ENCODE results near the gene VAPA.

VAPA gene

DNA sequence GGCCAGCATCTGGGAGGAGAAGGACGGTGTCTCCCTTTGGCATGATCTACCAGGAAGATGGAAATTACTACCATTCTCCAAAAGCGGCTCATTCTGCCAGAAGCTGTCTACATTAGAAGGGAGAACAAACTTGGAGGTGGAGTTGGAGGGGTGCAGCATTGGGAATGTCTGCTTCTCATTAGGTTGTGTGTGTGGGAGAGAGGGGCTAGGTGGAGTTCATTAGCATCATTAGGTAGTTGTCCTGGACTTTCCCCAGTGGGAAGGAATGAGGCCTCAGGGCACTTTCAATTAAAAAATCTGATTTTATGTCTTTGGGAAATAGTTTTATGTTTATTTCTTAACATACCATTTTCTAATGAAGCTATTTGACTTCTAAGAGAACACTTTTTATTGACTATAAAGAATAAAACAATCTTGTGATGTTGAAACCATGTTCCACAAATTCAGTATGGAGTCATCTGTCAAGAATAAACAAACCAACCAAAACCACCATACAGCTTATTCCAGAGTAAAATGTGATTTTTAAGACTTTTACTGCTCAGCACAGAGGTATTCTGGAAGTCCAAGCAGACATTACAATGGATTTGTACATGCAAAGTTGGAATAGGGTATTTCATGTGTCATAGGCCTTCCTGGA lies 60.6 kb downstream of the VAPA start:
- DNase-seq (ENCODE audit: low read depth) = no peak

DNA sequence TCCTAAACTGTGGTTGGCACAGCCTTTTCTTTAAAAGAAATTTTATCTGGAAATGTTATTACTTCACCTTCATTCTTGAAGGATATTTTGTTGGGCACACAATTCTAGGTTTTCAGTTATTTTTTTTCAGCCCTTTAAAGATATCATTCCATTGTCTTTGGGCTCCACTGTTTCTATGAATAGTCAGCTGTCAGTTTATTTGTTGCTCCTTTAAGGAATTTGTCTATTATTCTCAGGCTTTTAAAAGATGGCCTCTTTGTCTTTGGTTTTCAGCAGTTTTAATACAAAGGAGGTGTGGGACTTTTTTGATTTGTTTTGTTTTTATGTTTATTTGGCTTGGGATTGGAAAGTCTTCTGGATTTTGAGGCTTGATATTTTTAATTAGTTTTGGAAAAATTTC lies 61.8 kb downstream of the VAPA start:
- DNase-seq (ENCODE audit: low read depth) = no peak

DNA sequence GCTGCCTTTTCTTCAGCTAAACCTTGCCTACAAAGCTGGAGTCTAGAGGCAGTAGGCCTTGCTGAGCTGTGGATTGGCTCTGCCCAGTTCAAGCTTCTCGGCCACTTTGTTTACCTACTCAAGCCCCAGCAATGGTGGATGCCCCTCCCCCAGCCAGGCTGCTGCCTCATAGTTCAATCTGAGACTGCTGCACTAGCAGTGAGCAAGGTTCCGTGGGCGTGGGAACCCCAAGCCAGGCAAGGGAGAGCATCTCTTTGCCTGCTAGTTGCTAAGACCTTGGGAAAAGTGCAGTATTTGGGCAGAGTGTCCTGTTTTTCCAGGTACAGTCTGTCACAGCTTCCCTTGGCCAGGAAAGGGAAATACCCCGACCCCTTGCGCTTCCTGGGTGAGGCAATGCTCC lies 68.9 kb downstream of the VAPA start:
- DNase-seq (ENCODE audit: low read depth) = no peak

DNA sequence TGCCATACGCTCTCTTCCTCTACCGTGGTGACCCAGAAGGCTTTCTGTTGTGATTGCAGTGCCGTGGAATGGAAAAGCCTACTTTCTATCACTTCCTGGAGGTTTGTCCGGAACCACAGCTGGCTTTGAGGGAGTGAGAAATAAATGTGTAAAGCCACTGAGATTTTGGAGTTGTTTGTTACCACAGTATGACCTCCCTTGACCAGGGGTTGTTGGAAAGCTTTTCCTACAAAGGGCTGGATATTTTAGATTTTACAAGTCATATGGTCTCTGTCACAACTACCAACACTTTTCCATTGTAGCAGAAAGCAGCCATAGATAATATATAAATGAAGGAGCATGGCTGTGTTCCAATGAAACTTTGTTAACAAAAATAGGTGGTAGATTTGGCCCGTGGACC lies 70.3 kb downstream of the VAPA start:
- DNase-seq (ENCODE audit: low read depth) = no peak

DNA sequence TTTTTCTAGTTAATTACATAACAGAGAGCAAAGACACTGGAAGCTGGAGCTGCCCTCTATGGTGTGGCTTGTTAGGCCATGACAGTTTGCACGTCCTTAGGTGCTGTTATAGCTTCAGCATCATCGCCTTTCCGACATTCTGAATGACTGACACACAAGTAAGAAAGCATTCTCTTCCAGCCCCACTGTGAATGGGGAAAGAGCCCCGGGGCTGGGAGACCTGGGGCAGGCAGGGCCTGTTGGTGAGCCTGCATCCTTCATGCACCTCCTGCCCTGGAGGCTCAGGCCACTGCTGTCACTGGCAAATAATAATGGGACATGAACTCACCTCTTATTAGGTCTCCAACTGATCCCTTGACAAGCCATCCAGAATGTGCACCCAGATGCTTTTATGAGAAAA lies 71.8 kb downstream of the VAPA start:
- DNase-seq (ENCODE audit: low read depth) = no peak

DNA sequence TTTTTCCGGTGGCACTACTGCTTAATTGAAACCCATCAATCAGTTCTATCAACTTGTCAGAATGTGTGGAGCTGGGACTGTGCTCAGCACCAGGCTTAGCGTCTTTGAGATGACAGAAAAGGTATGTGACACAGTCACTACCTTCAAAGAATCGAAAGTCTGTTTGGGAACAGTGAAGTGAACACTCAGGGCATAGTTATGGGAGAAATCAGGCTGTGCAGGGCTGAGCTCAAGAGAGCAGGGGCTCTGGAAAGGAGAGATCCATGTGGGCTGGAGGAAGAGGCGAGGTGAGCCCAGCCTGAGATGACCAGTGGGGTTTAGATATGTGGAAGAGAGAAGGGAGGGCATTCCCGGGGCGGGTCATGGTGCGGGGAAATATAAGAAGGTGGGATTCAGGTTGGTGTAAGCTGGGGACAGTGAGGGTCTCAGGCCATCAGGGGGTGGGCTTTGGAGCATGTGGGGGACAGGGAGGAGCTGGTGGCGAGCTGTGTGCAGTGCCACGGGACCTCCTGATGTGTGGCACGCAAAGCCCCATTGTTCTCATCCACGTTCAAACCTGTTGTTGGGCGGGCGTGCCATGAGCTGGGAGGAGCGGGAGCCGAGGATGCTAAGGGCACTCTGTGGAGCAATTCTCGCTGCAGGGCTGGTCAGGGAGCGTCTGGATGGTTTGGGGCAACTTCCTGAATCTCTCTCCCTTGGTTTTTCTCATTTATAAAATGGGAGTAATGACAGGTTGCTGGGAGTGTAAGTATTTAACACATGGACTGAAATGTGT lies 72.5 kb downstream of the VAPA start:
- no peak for DNase-seq (ENCODE audit: low read depth)

DNA sequence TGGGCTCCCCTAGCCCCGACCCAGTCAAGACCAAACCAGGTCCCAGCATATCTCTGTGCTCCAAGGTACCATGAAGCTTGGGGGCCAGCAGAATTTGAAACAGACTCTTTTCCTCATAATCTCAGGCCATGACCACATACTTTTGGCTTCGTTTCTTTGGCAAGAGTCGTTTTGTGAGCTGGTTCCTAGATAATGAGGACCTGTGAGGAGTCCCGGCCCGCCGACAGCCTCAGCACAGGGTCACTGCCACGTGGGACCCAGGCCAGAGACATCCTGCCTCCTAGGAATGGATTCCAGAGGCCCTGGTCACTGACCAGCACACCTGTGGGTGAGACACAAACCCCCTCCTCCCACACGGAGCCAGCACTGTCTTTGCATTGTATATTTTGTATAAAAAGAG lies 73.5 kb downstream of the VAPA start:
- no peak for DNase-seq (ENCODE audit: low read depth)

DNA sequence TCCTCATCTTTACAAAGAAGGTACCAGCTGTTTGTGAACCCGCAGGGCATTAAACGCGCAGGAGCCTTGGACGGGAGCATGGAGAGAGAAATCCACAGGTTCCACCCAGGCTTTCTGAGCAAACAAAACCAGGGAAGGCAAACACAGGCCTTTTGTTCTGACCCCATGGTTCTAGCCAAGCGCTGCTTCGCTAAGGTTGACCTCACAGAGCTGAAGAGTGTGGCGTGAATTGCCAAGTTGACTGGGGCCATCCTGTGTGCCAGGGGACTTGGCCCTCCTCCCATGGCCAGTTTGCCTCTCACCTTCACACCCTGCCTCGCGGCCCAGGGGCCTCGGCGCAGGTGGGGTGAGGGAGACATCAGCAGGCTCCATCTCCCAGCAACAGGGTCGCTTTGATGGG lies 74.1 kb downstream of the VAPA start:
- DNase-seq (ENCODE audit: low read depth) = no peak

DNA sequence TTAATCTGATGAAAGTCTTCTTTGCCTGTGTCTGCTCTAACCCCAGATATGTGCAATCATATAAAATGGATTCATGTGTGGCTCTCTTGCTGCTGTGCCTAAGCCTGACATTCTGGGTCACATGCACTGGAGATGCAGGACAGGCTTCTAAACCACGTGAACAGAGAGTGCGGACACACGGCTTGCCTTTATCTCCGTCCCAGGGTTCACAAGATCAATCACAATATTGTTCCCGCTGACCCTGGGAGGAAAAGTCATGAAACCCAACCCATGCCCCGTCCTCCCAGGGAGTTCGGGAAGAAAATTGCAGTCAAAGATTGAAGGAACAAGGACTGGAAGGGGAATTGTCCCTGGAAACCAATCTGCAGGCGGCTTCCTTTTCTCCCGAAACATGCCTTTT lies 74.8 kb downstream of the VAPA start:
- no peak for DNase-seq (ENCODE audit: low read depth)

DNA sequence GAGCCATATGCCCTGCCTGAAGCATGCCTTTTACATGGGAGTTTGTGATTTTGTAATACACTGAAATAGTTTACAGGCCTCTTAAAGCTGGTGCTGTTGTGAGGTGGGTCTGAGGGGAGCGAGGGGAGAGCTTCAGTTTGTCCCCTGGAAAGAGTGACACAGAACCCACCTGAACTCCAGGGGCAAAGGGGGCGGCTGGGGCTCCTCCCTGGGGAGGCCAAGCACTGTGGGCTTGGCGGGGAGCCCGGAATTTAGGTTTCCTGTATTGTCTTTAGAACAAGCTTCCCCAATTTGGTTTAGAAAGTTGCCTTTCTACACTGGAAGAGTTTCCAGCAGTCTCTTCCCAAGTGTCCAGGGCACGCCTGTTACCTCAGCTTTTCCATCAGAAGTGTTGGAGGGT lies 75.7 kb downstream of the VAPA start:
- DNase-seq (ENCODE audit: low read depth) = no peak

DNA sequence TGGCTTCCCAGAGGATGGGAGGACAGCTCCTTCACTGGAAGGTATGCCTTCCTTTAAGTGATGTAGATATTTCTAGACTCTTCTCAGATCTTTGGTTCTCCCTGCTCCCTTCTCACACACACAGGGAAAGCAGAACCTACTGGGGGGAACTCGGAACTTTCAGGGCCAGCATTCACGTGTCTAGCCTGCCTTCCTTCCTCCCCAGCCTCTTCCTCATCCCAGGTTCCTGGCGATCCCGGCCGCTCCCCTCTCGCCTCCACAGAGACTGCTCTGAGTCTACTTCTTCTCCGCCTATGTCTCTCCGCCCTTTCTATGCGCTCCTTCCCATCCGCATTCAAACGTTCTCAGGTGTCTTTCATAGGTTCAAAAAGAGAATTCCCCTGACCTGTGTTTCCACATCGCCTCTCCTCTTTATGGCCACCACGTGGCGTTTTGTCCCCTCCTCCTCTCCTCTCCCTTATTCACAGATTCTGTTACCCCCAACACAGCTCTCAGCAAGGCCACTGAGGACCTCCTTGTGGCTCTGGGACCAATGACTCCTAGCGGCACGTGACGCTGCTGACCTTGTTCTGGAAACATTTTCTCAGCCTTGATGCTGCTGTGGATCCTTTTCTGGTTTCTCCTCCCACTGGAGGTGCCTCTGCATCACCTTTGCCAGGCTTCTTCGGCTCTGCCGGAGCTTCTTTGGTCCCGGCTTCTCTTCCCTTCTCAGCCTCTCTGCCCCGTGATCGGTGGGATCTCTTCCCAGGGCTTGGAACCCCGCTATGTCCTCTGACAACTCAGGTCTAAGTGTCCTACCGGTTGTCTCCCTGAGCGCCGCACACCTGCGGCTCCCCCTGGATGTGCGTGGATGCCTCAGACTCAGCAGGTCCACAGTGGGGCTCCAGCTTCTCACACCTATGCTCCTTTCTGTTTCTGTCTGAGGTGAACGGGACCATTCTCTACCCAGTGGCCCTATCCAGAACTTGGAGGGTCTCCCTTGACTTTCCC lies 77.5 kb downstream of the VAPA start:
- no peak for DNase-seq (ENCODE audit: low read depth)

DNA sequence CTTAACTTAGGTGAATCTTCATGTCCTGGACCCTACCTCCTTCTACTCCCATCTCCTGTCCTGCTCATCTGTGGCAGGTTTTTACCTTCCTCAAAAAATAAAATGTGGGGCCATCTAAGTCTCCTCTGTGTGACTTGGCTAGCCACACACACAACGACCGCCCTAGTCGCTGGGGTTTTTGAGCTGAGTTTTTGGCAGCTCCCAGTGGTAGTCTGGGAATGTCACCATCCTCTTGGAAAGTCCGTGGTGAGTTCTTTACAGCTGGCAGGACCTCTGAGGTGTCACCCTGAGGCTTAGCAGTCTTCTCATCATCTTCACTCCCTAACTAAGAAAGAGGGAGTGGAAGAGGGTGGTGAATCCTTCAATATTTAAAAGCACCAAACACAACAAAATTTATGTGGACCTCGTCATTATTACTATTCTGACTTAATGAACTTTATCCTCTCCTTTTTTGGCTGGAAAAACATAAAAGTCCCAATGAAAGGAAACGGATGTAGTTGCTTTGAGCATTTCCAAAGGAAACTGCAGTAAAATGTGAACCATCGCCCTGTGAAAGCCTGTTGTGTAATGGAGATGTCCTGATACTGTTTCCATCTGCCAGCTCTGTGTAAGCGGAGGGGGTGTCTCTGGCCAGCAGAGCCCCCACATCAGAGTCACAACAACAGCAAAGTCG lies 78.6 kb downstream of the VAPA start:
- no peak for DNase-seq (ENCODE audit: low read depth)

DNA sequence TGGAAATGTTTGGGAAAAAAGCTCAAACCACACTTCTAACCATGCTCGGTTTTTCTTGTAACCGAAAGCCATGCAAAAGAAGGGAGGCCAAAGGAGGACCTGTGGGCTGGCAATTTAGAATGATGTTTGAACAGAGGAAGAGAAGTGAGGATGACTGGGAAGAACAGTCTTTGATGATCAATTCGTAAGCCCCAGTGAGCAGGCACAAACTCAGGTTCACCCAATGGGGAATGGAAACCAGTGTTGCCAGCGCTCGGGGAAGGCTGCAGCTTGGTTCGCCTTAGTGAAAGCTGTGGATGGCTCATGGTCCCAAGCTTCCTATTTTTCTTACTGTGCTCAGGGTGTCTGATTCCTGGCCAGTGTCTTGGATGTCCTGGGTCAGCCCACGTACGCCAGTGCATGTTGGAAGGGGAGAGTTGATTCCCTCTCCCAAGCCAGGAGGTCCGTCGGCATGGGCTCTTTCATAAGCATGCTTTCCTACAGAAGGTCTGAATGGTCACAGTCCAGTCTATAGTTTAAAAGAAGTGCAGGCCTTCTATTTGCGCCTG lies 79.2 kb downstream of the VAPA start:
- DNase-seq (ENCODE audit: low read depth) = no peak

DNA sequence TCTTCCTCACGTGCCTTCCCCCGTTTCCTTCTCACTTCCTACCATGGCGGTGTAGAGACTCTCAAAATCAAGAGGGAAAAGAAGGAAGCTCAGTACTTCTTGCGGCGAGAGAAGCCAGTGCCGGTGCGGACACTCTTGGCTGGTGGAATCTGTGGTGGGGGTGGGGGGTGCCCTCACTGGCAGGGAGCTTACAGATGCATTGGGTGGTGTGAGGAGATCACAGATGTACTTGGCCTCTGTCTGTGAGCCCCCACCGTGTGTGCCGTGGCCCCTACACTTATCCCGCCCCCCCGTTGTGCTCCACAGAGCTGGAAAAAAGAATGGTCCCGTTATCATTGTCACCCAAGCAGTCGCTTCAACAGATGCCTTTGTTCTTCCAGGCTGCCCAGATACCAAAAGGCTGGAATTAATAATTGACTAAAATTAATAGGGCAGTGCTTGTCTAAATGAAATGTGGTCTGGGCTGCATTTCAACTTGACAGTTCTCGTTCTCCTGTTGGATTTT lies 79.8 kb downstream of the VAPA start:
- DNase-seq (ENCODE audit: low read depth) = no peak

DNA sequence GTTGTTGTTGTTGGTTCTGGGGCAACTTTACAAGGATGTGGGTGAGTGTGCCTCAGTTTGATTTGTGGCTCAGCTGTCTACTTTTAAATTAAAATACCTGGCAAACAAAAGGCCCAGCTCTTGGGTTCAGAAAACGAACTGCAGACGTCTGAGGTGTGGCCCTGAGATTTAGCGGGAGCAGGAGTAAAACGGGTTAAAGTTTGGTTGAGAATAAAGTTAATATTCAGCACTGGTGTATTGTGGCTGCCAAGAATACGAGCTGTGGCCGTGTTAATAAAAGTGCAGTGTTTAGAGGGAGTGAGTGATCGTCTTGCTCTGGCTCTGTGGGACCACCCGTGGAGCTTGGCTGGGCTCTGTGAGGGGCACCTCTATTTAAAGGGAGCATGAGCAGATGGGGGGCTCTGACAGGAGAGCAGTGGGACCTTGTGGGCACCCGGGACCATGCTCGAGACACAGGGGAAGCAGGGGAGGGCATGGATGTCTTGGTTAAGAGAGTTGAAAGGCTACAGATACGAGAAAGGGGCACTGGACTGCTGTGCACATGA lies 80.3 kb downstream of the VAPA start:
- no peak for DNase-seq (ENCODE audit: low read depth)

DNA sequence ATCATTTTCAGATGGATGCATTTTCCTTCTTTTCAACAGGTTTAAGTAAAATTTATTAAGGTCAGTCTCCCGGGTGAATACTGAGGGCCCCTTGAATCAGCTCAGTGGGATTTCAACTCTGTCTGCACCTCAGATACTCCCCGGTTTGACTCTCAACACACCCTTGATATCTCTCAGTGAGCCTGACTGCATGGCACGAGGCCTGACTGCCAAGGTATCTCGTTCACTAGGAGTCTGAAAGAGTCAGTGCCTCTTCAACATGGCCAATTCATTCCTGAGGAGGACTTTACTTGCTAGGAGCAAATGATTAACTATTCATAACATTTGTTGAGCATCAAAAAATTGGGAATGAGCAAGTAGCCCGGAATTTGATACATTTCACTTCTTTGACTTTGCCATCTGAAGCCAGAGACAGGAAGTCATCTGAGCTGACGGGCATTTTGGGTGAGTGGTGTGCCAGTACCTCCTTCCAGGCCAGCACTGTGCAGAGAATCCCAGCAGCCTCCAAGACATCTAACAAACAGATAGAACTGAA lies 81.0 kb downstream of the VAPA start:
- no peak for DNase-seq (ENCODE audit: low read depth)

DNA sequence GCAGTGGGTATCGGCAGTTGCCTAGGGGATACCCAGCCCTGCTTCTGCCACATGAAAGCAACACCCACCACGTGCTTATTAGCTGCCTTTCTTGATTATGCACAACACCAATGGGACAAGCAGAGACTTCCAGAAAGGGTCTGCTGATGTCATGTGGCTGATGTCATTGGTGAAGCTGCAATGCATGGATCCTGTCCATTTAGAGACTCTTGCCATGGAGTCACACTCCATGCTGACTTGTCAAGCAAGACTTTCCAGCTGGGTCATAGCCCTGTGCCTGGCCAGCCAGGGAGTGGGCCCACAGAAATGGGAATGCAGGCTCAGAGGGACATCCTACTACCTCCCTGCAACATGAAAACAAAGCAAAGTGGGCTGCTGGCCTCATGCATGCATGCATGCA lies 81.8 kb downstream of the VAPA start:
- DNase-seq (ENCODE audit: low read depth) = no peak

DNA sequence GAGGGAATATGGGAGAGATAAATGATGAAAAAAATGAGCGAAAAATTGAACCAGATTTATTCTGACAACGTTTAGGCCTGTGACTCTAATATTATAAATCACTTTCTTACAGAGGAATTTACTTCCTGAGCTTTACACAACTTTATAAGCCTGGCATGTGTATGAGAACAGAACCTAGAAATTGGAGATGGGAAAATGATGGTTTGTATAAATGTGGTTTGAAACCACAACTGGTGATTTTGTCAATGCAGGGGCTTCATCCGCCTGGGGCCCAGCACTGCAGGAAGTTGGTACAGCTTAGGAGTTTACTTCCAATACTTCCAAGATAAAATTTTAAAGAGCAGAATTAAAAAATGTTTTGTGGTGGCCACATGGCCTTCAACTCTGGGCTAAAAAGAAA lies 82.3 kb downstream of the VAPA start:
- DNase-seq (ENCODE audit: low read depth) = no peak

DNA sequence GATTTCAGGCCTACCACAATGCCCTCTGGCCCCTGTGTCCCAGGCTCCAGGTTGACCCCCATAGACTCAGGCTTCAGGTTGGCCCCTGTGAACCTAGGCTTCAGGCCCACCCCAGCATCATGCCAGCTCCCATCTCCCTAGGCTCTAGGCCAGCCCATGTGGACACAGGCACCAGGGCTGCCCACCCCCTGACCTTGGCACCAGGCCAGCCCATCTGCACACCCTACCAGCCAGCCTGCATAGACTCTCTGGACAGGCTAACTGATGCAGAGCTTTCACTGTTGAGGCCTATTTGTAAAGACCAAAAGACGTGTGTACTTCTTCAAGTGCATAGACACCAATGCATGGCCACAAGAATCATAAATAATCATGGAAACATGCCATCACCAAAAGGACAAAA lies 83.9 kb downstream of the VAPA start:
- no peak for DNase-seq (ENCODE audit: low read depth)

DNA sequence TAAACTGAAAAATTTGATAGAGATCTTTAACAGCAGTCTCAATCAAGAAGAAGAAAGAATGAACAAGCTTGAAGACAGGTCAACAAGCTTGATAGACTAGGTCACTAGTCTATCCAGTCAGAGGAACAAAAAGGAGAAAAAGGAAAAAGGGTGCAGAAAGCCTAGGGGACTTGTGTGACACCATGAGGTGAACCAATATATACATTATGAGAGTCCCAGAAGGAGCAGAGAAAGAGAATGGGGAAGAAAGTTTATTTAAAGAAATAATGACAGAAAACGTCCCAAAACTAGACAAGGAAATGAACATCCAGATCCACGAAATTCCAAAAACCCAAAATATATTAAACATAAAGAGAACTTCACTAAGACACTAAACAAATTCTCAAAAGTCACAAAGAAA lies 84.5 kb downstream of the VAPA start:
- DNase-seq (ENCODE audit: low read depth) = no peak

DNA sequence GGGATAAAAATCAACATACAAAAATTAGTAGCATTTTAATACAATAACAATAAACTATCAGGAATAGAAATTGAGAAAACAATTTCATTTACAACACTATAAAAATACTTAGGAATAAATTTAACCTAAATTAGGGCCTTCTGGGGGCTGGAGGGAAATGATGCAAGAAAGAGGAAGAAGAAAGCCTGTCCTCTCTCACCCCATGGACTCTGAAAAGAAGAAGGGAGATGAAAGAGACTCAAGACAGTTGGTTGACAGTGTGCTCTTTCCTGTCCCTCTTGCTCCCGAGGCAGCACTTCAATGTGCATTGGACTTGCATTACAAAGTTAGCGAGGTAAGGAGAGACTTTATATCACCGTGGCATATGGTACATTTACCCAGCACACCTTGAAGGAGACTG lies 88.5 kb downstream of the VAPA start:
- no peak for DNase-seq (ENCODE audit: low read depth)

Data from non-pigmented ciliary epithelial cell (primary cell).